Activated CD4-positive, CD25-positive, alpha-beta regulatory T cell treated with anti-CD3 and anti-CD28 coated beads, Interleukin-2, amount 50 U/mL, for 24 hours (primary cell): ENCODE measurements around the gene CCDC174.

Experiments
- ATAC-seq, 2 donors: fragments of 150-1000 bp; cut with Tn5 transposase; one replicate each; pipeline ENCODE4 v1.10.0; 2021; ENCODE audit warnings: mild to moderate bottlenecking in 1 of 2, moderate library complexity in 1 of 2

The CCDC174 gene

DNA sequence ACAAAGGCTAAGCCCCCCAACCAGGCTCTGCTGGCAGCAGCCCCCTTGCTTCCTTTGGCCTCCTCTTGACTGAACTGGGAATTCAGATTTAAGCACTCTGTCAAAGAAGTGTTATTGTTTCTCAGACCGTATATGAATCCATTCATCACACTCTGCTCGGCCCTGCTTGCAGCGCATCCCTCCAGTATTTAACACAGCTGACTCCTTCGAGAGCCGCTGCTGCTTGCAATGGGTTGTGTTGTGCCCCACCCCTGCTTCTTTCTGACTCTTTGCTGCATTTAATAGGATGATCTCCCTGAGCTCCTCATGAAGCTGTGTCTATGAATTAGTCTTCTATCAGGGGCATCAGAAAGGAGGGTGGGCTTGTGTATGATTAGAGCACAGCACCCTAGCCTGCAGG, 54.5 kb downstream of the CCDC174 start:
- ATAC-seq, result no peak

DNA sequence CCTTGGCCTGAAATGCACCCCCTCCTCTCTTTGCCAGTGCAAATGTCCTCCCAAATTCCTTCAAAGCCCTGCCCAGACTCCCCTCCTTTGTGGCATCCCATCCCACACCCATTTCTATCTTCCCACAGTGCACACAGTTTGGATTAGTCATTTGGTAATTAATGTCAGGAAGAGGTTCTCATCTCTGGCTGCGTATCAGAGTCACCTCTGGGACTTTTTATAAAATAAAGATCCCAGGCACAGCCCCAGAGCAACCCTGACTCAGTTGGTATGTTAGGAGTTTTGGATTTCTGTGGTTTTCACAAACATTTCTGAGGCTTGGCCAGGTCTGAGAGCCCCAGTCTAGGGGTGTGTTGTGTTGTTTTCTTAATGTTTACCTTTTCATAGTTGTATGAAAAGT, 65.0 kb downstream of the CCDC174 start:
- no peak for ATAC-seq

DNA sequence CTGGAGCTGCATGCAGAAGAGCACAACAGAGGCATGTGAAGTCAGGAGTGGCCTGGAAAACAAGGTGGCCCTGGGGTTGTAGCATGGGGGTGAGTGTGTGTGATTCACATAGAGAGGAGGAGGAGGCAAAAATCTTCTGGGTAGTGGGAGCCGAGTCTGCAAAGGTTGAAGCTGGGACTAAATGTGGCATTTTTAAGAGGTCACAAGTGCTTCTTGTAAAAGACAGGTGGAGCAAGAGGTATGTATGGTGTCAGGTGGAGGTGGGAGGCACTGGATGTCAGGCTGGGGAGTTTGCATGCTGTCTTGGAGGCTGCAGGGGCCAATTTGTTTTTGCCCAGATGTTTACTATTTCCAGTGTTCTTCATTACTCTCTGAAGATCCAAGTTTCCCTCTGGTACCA, 65.7 kb downstream of the CCDC174 start:
- no peak for ATAC-seq

DNA sequence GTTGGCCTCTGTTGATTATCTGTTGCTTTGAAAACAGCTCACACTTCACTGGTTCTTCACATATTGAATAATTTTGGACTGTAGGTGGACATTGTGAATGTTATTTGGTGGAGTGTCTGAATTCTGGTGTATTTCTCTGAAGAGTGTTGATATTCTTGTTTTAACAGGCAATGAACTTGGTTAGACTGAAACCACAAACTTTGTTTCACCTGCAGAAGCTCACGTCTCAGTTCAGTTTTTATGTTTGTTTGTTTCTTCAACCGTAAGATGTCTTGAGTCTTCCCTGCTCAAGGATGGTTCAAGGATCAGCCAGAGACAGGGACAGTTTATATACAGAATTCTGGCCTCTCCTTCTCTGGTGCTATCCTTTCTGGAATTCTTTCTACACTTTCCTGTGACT, 67.0 kb downstream of the CCDC174 start:
- ATAC-seq, result no peak

DNA sequence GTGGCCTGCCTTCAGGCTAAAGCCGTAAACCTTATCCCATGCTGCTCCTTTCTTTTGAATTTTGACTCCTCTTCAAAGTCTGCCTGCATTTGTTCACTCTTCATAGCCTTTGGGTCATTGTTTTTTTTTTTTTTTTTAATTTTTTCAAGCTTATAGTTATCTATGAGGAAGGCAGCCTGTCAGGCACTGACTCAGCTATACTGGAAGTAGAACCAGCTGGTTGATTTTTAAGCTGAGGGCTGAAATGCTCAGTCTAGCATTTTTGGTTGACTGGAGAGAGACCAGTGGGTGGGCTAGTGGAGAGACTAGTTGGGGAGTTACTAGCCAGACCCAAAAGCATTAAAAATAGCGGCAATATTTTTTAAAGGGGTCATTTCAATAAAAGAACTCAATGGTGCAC, 67.4 kb downstream of the CCDC174 start:
- no peak for ATAC-seq

DNA sequence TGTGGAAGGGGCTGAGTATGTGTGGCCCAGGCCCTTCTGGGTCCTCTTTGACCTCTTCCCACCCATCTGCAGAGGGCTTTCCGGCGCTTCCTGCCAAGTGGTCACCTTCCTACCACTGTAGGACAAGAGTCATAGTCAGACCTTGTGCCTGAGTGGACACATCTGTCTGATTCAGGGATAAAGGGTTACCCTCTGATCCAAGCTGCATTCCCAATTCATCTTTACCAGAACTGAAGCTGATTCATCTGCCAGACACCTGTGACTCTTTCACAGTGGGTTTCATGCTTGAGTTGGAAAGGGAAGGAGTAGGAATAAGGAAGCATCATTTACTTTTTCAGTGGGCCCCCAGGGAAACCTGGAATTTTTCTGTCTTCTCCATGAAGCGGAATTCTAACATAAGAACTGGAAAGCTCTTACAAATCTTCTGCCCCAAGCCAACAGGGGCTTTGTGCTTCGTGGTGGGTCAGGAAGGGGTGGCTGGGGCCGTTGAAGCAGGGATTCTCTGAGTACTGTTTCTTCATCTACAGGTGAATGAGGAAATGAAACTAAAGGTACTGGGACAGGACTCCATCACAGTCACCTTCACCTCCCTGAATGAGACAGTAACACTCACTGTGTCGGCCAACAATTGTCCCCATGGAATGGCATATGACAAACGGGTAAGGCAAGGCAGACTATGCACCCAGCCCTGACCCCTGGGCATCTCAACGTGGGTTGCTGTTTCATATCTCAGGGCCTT, 69.7 kb downstream of the CCDC174 start:
- ATAC-seq, result no peak
